ENCODE data around the gene KCNG2. TPM values are rescaled to one million over a fixed set of nuclear protein-coding genes. Genes with fewer than 3 reads are reported as not detected.

Gene KCNG2
- total and polyA plus RNA-seq, 2 of the 8 experiments (the other 6 are each of a cell fraction or from before 2014, with no cell fraction given): 0.19 to 0.74 TPM

- ChIA-PET POLR2A (ENCODE audit: partially characterized antibody) (interaction anchor here (1.2 kb wide), 1 partner anchor 13 kb away, joined by 3 read pairs; no protein-coding TSS in a partner anchor), CTCF (ENCODE audit: partially characterized antibody) (interaction anchor here (1.2 kb wide), 1 partner anchor 9 kb away, joined by 3 read pairs; no protein-coding TSS in a partner anchor)
- no peak overlapping the region for H2BK20ac ChIP-seq (ENCODE audit: low read length)
- no peak overlapping the region for H2BK5ac ChIP-seq (ENCODE audit: low read depth, low read length)
- no peak for TF ChIP-seq SIX5 (IDR thresholded peaks at IDR 0.05; ENCODE audit: low read depth, low read length)
- TF ChIP-seq BCL11A (IDR thresholded peaks at IDR 0.05; ENCODE audit: low read depth in 2 of 2, low read length in 2 of 2): no peak
- no peak for TF ChIP-seq HDAC6 (IDR thresholded peaks at IDR 0.05; ENCODE audit: low read depth, low read length)
- no peak for TF ChIP-seq POLR2A (IDR thresholded peaks at IDR 0.05; ENCODE audit: control extremely low read depth in 1 of 2, low read depth in 2 of 2, low read length in 2 of 2)
- no peak for TF ChIP-seq JUN (IDR thresholded peaks at IDR 0.05; ENCODE audit: low read depth, low read length)
- no peak for TF ChIP-seq CTBP2 (IDR thresholded peaks at IDR 0.05; ENCODE audit: borderline replicate concordance, insufficient read depth, insufficient read length, low read length)
- TF ChIP-seq CREB1 (IDR thresholded peaks at IDR 0.05): no peak
- H2AK5ac ChIP-seq (ENCODE audit: low read depth, low read length): no peak overlapping the region
- no peaks in the 10 kb centered on the region for H3K79me1 ChIP-seq (ENCODE audit: low read depth, low read length)
- no peak overlapping the region for H4K5ac ChIP-seq (ENCODE audit: insufficient read length, low read depth, low read length)
- no peak overlapping the region for H2BK120ac ChIP-seq (replicated peaks; ENCODE audit: low read depth, low read length)
- H3K4me1 ChIP-seq (replicated peaks in 1 of 4; ENCODE audit: control insufficient read depth in 3 of 4, insufficient read depth in 4 of 4, low read length in 3 of 4): no peaks in the 10 kb centered on the region
- no peak overlapping the region for H3K4me3 ChIP-seq (ENCODE audit: extremely low read depth in 1 of 4, insufficient read depth in 2 of 4, low read depth in 3 of 4, low read length in 4 of 4)
- H4K91ac ChIP-seq (replicated peaks; ENCODE audit: insufficient read length, low read length): no peak overlapping the region
- no peak overlapping the region for H3K4me2 ChIP-seq (ENCODE audit: insufficient read depth in 1 of 2, low read depth in 2 of 2, low read length in 2 of 2)
- 93% methylated on average over 34 of the region's 53 CpGs; no CpG with 5 or more reads in 1 of the 2 experiments for WGBS, 2 experiments (ENCODE audit: extremely low coverage in 1 of 2, insufficient coverage in 1 of 2, insufficient read length in 1 of 2, insufficient replicate concordance in 2 of 2, low coverage in 1 of 2, low lambda C conversion rate in 2 of 2, missing lambda C conversion rate in 1 of 2)
- no peak overlapping the region for H2AFZ ChIP-seq (ENCODE audit: low read length)
- no peak overlapping the region for H3K27ac ChIP-seq (ENCODE audit: low read depth, low read length)
- H4K8ac ChIP-seq (ENCODE audit: extremely low read depth, insufficient read depth, low read length): no peak overlapping the region
- H3K18ac ChIP-seq (ENCODE audit: extremely low read depth, low read length): no peak overlapping the region
- H2BK12ac ChIP-seq (ENCODE audit: low read depth, low read length): no peak overlapping the region
- H3K14ac ChIP-seq (ENCODE audit: insufficient read length): no peak overlapping the region
- no peak for FAIRE-seq
- H3K27me3 ChIP-seq (replicated peaks in 1 of 4; ENCODE audit: control insufficient read depth in 3 of 4, extremely low read depth in 1 of 4, insufficient read depth in 3 of 4, low read length in 3 of 4): peaks cover 0 to 2% (median 0%) of the 10 kb centered on the region in 4 experiments; a peak in 1 of 7 replicates
- no peak overlapping the region for H3K56ac ChIP-seq (replicated peaks; ENCODE audit: insufficient read length, low read depth, low read length)
- peaks cover 0 to 25% (median 0%) of the 10 kb centered on the region in 4 experiments; a peak in 3 of 8 replicates for H3K36me3 ChIP-seq (ENCODE audit: control insufficient read depth in 2 of 4, insufficient read depth in 4 of 4, low read length in 3 of 4)
- no peak overlapping the region for H3K9ac ChIP-seq (replicated peaks in 1 of 4; ENCODE audit: extremely low read depth in 1 of 4, low read depth in 3 of 4, low read length in 3 of 4)
- no peaks in the 10 kb centered on the region for H3K79me2 ChIP-seq (ENCODE audit: control insufficient read depth in 1 of 2, insufficient read depth in 2 of 2, low read length in 2 of 2)
- H3K23ac ChIP-seq (ENCODE audit: insufficient read length): no peak overlapping the region
- no peak overlapping the region for H3K4ac ChIP-seq (replicated peaks; ENCODE audit: insufficient read length, low read depth, low read length)
- no peak overlapping the region for H2BK15ac ChIP-seq (ENCODE audit: low read length)
- H3K9me3 ChIP-seq (ENCODE audit: insufficient read depth in 2 of 2, low read depth in 1 of 2, low read length in 1 of 2): peaks cover 38 to 83% of the 10 kb centered on the region in 2 experiments
- peak in 1 of 2 experiments; percentile 34 for DNase-seq (ENCODE audit: low read depth in 1 of 2, low spot score in 2 of 2)
- H3K23me2 ChIP-seq (ENCODE audit: low read depth, low read length): no peaks in the 10 kb centered on the region
- no peaks in the 10 kb centered on the region for H4K20me1 ChIP-seq (replicated peaks in 1 of 2; ENCODE audit: control insufficient read depth in 1 of 2, insufficient read depth in 2 of 2, low read length in 2 of 2)
These were observed 102.1 kb downstream of the KCNG2 start for GRCh38 chr18:79899609-79900445.

All from H1 (cell line).